GM18519 (cell line): Measurements from ENCODE around the gene SRSF5.

Experiments used
- ATAC-seq: cut with Tn5 transposase; IDR thresholded peaks from one replicate; pipeline ENCODE4 v1.9.1; 2021; ENCODE audit warnings: mild to moderate bottlenecking, moderate library complexity; ENCODE audit not compliant: unreplicated experiment, low FRiP score

SRSF5 gene

DNA sequence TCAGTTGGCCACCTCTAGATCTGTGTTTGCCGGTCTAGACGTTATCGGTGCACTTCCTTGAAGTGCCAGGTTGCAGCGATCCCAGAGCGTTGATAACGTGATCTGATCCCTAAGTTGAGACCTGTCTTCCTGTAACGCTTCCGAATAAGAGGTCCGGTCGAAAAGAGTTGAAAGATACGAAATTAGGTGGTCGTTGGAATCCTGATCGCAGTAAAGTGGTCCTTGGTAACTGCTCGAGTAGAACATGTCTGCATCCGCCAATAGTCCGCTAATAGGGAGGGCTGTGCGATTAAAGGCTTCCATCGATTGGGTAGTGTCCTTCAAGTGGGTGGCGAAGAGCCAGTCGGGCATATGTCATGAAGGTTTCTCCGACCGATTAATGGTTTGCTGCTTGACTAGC is 2.7 kb downstream of the SRSF5 start:
- no peak for ATAC-seq

DNA sequence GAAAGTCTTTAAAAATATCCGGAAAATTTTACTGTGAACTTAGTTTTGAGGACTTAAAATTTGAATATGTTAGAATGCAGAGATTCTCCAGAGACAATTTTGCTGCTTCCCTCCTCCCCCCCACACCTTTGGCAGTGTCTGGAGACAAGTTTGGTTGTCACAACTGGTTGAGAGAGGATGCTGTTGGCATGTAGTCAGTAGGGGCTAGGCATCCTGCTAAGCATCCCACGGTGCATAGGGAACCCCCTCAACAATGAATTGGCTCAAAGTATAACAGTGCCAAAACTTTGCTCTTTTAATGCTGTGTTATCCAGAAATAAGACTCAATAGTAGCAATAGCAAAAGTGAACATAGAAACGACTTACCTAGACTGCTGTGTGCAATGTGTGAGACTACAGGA is 3.6 kb downstream of the SRSF5 start:
- ATAC-seq = no peak

DNA sequence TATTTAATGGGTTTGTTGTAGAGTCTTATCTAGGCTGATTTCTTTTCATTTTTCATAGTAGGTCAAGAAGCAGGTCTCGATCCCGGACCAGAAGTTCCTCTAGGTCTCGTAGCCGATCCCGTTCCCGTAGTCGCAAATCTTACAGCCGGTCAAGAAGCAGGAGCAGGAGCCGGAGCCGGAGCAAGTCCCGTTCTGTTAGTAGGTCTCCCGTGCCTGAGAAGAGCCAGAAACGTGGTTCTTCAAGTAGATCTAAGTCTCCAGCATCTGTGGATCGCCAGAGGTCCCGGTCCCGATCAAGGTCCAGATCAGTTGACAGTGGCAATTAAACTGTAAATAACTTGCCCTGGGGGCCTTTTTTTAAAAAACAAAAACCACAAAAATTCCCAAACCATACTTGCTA is 4.2 kb downstream of the SRSF5 start:
- ATAC-seq = no peak

DNA sequence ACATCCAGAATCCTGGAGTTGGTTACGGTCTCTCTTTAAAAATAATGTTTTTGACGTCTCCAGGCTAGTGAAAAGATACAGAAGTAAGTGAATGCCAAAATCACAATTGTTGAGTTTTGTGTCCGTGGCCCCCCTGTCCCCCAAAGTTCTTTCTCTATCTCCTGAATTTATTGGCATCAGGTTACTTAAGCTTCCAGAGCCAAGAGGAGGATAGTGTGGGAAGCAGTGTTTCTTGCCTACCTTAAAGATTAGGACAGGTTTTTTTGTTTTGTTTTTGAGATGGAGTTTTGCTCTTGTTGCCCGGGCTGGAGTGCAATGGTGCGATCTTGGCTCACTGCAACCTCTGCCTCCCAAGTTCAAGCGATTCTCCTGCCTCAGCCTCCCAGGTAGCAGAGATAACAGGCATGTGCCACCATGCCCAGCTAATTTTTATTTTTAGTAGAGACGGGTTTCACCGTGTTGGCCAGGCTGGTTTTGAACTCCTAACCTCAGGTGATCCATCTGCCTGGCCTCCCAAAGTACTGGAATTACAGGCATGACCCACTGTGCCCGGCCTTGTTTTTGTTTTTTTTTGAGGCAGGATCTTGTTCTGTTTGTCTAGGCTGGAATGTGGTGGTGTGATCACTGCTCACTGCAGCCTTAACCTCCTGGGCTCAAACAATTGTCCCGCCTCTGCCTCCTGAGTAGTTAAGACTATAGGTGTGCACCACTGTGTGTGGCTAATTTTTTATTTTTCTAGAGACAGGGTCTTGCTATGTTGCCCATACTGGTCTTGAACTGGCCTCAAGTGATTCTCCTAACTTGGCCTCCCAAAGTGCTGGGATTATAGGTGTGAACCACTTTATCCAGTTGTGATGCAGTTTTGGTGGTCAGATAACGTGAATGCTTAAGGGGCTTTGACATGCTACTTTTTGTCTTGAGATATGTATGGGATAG is 5.4 kb downstream of the SRSF5 start:
- no peak for ATAC-seq

DNA sequence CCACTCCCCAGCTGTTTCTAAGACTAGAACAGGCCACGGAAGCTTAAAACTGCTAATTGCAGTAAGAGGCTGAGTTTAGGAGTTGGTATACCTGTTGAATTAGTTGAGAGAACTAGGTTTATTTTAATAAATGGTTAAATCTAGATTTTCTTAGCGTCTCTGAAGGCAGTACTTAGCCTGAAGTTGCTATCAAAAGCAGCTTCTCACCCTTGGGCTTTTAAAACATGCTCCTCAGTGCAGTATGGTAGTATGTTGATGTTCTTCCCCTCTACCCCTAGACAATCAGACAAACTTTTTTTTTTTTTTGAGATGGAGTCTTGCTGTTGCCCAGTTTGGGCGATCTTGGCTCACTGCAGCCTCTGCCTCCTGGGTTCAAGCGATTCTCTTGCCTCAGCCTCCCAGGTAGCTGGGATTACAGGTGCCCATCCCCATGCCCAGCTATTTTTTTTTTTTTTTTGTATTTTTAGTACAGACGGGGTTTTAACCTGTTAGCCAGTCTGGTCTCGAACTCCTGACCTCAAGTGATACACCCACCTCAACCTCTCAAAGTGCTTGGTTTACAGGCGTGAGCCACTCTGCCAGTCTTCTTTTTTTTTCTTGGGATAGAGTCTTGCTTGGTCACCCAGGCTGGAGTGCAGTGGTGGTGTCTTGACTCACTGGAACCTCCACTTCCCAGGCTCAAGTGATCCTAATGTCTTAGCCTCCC is 6.8 kb downstream of the SRSF5 start:
- no peak for ATAC-seq

DNA sequence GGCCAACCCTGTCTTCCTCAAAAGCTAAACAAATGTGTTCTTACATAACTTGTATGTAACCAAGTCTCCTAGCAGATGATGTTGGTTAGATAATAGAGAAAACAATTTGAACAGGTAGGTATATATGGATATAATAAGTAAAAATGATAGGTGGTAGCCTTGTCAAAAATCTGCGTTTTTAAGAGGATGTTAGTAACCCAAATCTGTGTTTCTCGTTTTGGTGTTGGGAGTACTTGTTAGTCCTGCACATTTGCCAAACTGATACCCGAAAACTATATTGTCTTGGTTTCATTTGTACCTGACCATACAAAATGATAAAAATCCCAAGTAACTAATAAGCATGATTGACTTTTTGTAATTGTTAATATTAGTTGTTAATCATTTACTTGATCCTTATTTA is 8.1 kb downstream of the SRSF5 start:
- no peak for ATAC-seq

DNA sequence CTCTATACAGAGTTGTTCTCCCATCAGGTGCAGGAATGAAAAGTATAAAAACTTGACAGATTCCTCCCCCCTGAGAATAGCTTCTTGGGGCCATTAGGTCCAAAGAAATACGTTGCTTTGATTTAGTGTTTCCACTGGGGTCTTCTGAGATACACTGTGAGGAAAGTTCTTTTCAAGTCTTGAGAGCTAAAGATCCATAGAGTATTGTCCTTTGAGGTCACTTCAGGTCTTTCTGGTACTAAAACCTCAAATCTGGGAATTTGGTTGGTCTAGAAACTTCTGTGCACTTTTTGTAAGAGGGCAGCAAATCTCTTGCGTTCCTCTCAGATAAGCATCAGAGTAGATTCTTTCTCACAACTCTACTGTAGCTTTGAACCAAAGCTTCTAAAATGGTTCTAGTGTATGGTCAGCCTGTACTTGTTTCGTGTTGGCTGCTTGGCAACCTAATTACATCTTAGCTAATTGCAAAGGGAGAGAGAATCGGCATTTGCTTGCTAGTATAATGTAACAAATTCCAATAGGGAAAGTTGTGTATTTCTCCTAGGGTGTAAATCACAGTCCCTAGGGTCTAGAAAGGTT is 10.0 kb downstream of the SRSF5 start:
- ATAC-seq = no peak

DNA sequence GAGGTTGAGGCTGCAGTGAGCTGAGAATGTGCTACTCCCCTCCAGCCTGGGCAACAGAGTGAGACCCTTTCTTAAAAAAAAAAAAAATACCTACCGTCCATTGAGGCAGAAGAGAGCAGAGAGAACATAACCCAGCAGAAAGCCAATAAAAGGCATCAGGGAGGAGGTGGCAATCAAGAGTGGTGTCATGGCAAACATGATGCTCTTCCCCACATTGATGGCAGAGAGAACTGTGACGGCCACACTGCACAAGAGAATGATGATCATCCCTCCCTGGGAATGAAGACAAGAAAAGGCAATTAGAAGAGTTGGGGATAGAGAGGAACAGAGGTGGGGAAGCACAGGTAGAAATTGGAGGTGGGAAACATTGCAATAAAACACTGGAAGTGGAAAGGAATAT is 12.1 kb downstream of the SRSF5 start:
- no peak for ATAC-seq

DNA sequence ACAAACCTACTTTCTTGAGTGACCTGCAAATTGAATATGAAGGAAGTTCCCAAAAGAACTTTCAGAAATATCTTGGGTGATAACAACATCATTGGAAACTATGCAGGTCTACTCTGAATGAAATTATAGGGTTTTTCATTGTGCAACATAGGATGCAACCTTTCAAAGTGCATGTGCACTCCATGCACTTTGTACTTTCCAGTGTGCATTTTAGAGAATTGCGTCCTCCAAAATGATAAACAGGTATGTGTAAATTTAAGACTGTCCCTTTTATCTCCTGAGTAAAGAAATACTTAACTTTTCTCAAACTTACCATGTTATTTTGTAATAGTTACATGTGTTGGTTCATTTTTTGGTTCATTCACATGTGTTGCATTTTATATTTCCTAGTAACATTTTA is 13.2 kb downstream of the SRSF5 start:
- ATAC-seq = no peak

DNA sequence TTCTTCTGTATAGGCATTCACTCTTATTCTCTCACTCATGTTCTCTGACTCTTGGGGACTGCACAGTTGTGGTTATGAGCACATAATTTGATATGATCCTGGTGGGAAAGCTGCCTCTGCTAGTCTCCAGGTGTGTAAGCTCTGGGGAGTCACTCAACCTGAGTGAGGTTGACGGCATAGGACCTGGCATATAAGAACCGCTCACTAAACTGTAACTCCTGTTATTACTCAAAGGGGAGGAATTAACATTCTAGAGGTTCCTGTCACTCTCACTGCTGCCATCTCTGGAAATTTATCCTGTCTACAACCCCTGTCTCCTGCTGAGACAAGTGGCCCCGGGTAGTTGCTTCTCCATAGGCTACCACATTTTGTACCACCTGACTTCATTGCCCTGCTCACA is 14.0 kb downstream of the SRSF5 start:
- ATAC-seq = no peak

DNA sequence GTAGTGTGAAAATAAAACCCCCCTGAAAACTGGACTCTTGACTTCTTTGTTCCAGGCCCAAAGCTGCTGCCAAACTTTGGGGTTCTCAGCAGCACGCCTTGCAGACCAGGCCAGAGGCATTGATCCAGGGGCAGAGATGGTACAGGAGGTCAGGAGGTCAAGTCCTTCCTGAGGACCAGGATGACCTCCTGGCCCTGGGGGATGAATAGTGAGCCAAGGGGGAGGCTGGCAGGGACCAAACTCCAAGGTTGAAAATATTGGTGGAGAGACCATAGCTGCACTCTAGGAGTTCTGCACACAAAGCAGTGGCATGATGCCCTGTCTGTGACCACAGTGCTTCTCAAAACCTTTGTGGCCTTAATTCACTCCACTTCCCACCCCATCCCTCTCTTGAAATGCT is 18.0 kb downstream of the SRSF5 start:
- no peak for ATAC-seq

DNA sequence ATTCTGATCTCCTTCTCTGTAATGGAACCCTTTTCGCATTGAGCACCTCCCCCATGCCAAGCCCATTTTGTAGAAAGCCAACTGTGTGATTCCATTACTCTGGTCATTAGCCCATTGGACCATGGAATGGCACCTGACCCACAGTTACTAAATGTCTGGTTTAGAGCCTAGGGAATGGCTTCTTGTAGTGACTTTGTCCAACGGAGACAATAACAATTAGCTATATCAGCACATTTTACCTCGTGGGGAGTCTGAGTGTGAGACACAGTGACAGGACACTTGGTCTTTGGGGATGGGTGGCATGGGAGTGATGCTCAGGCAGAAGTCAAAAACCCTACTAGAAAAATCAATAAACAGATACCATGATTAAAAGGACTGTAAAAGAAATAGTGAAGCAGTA is 19.7 kb downstream of the SRSF5 start:
- ATAC-seq = no peak

DNA sequence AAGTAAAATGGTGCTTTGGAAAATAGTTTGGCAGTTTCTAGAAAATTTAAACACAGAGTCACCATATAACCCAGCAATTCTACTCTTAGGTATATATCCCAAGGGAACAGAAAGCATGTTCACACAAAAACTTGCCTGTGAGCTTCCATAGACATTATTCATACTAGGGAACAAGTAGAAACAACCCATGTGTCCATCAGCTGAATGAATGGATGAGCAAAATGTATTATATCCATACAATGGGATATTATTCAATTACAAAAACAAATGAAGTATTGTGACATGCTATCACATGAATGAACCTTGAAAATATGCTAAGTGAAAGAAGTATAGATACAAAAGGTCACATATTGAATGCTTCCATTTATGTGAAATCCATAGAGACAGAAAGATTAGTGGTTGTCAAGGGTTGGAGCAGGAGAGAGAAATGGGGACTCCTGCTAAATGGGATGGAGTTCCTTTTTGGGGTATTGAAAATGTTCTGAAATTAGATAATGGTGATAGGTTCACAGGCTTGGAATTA is 22.2 kb downstream of the SRSF5 start:
- ATAC-seq = no peak

DNA sequence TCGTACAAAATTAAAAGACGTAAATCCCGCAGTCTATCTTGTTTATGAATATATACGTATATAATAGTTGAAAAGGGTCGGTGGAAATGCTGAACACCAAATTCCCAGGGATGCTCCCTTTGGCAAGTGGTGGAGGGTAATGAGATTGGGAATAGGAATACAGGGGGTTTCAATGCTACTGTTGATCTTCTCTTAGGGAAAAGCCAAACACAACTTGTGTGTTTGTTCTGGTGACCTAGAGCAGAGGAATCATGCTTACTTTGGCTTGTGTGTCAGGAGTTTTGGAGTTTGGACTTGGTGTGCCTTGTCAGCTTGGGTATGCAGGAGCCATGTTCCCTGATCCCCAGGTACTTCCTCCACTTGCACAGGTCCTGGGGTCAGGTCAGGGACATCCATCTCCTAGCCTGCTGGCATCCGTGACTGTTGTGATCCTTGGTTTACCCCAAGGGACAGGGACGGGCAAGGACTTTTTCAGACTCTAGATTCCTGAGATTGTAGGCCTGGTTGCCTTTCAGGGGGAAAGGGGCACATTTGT is 26.0 kb downstream of the SRSF5 start:
- ATAC-seq = no peak

DNA sequence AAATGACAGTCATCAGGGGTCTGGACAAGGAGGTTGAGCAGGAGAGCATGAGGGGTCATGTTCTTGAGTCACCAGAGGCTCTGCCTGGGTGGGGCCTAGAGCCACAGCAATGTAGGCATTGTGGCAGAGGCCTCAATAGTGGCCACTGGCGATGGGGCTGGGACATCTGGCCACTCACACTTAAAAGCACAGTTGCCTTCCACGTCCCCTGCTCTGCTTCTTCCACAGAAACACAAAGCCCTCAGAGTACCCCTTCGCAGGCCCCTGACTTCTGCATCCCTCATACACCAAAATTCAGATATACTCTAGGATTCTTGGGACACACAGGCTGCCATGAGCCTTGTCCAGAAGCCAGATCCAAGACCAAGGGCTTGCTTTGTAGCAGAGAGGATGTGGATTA is 27.8 kb downstream of the SRSF5 start:
- ATAC-seq = no peak

DNA sequence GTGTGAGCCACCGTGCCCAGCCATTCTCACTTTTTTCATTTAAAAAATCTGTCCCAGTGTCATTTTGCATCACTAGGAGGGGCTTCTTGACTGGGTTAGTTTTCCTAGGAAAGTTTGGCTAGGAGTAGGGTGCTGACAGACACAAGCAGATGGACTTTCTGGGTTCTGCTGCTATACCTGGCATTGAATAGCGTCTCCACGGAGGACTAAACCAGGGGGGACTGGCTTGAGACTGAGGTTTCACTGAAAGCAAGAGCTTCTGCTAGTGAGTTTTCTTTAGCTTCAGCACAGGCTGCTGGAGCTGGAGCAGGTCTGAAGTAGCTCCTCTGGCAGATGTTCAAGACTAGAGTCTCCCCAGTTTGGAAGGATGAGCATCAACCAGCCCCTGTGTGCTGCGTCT is 28.7 kb downstream of the SRSF5 start:
- no peak for ATAC-seq

DNA sequence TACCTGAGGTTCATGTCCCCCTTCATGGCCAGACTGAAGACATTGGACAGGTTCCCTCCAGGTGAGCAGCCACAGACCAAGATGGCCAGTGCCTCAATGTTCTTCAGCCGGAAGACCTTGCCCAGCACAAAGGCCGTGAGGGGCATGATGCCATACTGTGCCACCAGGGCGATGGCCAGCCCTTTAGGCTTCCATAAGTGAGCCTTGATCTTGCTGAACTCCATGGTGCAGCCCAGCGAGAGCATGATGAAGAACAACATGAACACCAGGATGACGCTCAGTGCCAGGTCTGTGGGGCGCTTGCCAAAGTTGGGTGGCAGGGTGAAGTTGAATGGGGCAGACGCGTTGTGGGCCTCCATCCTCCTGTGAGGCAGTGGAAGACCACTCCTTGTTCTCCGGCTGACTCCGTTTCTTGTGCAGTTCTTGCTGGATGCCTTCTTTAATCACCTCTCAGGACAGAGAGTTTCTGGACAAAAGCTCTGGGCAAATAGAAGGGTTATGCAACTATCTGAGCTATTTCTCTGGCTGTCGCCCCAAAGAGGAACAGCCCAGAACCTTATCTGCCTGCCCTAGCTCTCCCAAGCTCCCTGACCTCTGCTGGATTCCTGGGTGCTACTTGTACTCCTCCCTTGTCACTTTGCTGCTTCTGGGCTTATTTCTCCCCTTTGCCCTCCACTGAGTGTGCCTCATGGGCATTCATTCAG is 30.0 kb downstream of the SRSF5 start, which contains the start of gene SLC10A1:
Gene SLC10A1, minus strand, starts transcription at position 445 of the 704 bp plus-strand sequence. Its CDS starts 86 bp downstream, at position 359.
- ATAC-seq = no peak

DNA sequence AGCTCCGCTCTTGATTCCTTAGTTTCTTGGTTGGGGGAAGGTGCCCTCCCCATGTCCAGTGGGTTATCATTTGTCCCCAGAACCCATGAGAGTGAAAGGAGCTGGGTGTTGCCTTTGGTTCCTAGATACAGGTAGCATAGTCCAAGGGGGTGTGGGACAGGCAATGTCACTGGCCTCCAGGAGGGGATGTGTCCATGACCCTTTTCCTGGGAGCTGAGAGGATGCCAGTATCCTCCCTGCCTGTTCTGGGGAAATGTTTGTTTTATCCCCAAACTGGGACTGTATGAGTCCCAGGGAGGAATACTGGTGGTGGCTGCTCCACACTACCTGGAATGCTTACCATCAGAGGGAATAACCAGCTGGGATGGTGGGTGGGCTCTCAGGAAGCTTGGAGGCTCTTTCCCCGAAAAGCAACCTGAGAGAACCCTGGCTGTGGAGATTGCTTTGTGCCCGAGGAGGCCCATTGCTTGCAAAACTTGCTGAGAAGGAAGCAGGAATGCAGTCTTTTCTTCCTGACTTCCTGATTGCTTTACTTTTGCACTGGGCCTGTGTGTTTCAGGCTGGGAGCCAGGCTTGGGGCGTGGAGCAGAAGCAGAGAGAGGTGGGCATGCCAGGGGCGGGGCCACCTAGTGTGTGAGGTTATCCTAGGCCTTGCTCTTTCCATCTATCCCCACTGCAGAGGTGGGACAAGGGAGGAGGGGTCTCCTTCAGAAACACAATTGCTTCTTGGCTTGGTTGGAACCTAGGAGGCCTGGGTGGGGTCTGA is 30.8 kb downstream of the SRSF5 start:
- no peak for ATAC-seq

DNA sequence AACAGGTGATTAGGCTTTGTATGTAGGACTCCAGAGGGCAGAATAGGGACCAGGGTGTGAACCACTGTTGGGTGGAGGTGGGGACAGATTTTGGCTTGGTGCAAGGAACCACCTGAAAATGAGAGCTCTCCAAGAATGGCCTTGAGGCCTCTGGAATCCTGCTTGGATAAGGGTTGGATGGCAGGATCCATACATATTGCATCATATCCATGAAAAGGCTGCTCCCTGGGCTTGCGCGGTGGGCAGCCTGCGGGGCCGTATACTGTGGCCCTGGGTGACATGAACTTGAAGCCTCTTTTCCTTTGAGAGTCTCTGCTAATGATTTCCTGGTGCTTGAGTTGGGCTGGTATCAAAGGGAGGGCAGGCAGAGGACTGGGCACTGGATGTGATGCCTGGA is 31.4 kb downstream of the SRSF5 start:
- no peak for ATAC-seq

DNA sequence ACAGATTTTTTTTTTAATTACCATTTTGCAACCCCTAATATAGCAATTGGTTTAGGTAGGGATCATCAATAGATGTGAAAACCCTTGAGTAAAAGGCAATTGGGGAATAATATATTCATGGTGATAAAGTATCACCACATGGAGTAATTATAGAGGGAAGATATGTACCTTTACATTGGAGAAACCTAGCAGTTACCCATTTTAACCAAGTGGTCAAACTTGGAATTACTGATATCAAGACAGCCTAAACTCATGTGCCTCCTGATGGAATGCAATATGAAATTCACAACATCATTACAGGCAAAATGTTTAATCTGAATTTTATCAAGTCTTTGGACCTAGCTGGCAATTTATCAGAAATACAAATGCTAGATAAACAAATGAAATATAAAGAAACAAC is 36.8 kb downstream of the SRSF5 start:
- ATAC-seq = no peak
